ENCODE data around the gene RPL37. TPM values are rescaled to one million over a fixed set of nuclear protein-coding genes. Genes with fewer than 3 reads are reported as not detected.

Gene RPL37
- total and polyA plus RNA-seq, 2 donors (not counting 3 experiments of a cell fraction or from before 2014, with no cell fraction given), result 259 to 1,348 TPM

DNA sequence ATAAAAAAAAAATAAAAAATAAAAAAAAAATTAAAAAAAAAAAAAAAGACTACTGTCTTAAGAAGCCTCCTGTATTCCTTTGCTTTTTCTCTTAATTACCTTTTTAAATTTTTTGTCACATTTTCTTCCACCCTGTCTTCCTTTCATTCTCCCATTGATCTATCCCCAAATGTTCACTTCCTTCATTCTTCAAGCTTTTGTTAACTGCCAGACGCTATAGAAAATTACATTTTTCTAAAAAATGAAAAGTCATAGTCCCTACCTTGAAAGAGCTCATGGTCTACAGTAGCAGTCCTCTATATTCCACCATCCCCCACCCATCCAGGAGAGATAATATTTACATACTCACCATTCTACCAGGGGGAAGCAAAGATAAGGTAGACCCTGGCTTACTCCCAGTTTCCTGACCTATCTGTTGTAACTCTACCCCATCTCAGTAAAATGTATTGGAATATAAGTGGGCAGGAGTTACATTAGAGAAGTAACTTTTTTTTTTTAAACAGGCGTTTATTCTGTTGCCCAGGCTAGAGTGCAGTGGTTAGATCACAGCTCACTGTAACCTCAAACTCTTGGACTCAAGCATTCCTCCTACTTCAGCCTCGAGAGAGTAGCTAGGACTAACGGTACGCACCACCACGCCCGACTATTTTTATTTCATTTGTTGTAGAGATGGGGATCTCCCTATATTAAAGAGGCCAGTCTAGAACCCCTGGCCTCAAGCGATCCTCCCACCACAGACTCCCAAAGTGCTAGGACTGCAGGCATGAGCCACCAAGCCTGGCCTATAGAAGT is 33.1 kb downstream of the RPL37 start:
- Histone ChIP-seq H2AFZ (ENCODE audit: low read depth, low read length) (no peak overlapping the region), H3K4me2 (ENCODE audit: insufficient read depth, low read length) (no peak overlapping the region), H3K4me1 (ENCODE audit: control insufficient read depth, extremely low read depth, insufficient read depth, low read length) (peaks cover 12% of the 10 kb centered on the region), H3K9me1 (replicated peaks; ENCODE audit: control insufficient read depth, extremely low read depth, insufficient read depth, low read length) (no peaks in the 10 kb centered on the region), H4K20me1 (replicated peaks; ENCODE audit: control insufficient read depth, extremely low read depth, insufficient read depth, low read length) (no peaks in the 10 kb centered on the region), H3K9me3 (replicated peaks; ENCODE audit: control insufficient read depth, insufficient read depth, low read length) (no peaks in the 10 kb centered on the region), H3K36me3 (ENCODE audit: control insufficient read depth in 2 of 2, extremely low read depth in 1 of 2, insufficient read depth in 2 of 2, low read length in 2 of 2) (no peaks in the 10 kb centered on the region), H3K4me3 (replicated peaks in 1 of 3; ENCODE audit: insufficient read depth in 1 of 3, low read depth in 1 of 3, low read length in 3 of 3) (no peak overlapping the region), H3K79me2 (ENCODE audit: control insufficient read depth, insufficient read depth, low read length) (peaks cover 6% of the 10 kb centered on the region), H3K27me3 (ENCODE audit: control insufficient read depth in 2 of 2, insufficient read depth in 2 of 2, low read length in 2 of 2) (no peaks in the 10 kb centered on the region), H3K9ac (replicated peaks; ENCODE audit: extremely low read depth, insufficient read depth, low read length) (no peak overlapping the region), H3K27ac (ENCODE audit: insufficient read depth, low read depth, low read length) (no peak overlapping the region)
- POLR2A ChIA-PET, result no interaction called here
- FAIRE-seq, result no peak
- no peak for TF ChIP-seq JUN (IDR thresholded peaks at IDR 0.05; ENCODE audit: borderline replicate concordance, insufficient read depth, insufficient read length, low read depth)
- TF ChIP-seq, protein P1, sequence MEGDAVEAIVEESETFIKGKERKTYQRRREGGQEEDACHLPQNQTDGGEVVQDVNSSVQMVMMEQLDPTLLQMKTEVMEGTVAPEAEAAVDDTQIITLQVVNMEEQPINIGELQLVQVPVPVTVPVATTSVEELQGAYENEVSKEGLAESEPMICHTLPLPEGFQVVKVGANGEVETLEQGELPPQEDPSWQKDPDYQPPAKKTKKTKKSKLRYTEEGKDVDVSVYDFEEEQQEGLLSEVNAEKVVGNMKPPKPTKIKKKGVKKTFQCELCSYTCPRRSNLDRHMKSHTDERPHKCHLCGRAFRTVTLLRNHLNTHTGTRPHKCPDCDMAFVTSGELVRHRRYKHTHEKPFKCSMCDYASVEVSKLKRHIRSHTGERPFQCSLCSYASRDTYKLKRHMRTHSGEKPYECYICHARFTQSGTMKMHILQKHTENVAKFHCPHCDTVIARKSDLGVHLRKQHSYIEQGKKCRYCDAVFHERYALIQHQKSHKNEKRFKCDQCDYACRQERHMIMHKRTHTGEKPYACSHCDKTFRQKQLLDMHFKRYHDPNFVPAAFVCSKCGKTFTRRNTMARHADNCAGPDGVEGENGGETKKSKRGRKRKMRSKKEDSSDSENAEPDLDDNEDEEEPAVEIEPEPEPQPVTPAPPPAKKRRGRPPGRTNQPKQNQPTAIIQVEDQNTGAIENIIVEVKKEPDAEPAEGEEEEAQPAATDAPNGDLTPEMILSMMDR (IDR thresholded peaks at IDR 0.05; ENCODE audit: extremely low read depth in 1 of 2, insufficient read depth in 1 of 2, low read depth in 1 of 2, low read length in 2 of 2), result no peak
- dilution Hi-C loops (cut with MboI; ENCODE audit: extremely low pct_ligation_motif_present, low sequenced_read_pairs) (no loop called here), intact Hi-C loops (cut with micrococcal nuclease) (no loop called here)
- no peak for DNase-seq (ENCODE audit: low read depth, low spot score)
- CTCF ChIA-PET, result interaction anchor here (1.2 to 1.4 kb wide), 2 partner anchors 9 to 23 kb away, joined by 3 to 4 read pairs; no protein-coding TSS in a partner anchor
- BruUV-seq (replicated peaks), result no TSS peak

DNA sequence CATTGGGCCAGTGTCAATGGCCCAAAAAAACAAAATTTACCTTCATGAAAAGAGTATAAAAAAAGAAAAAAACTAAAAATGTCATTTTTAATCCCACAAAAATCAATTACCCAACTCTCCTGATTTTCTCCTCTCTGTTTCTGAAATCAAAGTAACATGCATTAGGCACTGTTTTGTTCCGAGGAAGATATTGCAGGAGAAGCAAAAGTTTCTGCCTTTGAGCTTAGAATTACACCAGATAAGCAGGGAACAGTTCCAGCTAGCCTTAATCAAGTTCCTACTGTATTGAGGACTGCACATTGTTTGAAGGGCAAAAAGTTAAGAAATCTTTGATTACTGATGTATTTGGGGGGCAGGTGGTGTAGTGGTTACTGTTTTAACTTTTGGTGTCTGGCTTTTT is 35.8 kb downstream of the RPL37 start:
- Histone ChIP-seq H3K27ac (ENCODE audit: insufficient read depth, low read depth, low read length) (no peak overlapping the region), H3K4me3 (replicated peaks in 1 of 3; ENCODE audit: insufficient read depth in 1 of 3, low read depth in 1 of 3, low read length in 3 of 3) (peak overlapping the region in 2 of 3 experiments; percentile 89 to 94), H3K9me3 (replicated peaks; ENCODE audit: control insufficient read depth, insufficient read depth, low read length) (no peaks in the 10 kb centered on the region), H4K20me1 (replicated peaks; ENCODE audit: control insufficient read depth, extremely low read depth, insufficient read depth, low read length) (no peaks in the 10 kb centered on the region), H3K36me3 (ENCODE audit: control insufficient read depth in 2 of 2, extremely low read depth in 1 of 2, insufficient read depth in 2 of 2, low read length in 2 of 2) (no peaks in the 10 kb centered on the region), H3K9ac (replicated peaks; ENCODE audit: extremely low read depth, insufficient read depth, low read length) (peak overlapping the region; percentile 89), H2AFZ (ENCODE audit: low read depth, low read length) (no peak overlapping the region), H3K9me1 (replicated peaks; ENCODE audit: control insufficient read depth, extremely low read depth, insufficient read depth, low read length) (no peaks in the 10 kb centered on the region), H3K27me3 (ENCODE audit: control insufficient read depth in 2 of 2, insufficient read depth in 2 of 2, low read length in 2 of 2) (no peaks in the 10 kb centered on the region), H3K79me2 (ENCODE audit: control insufficient read depth, insufficient read depth, low read length) (peaks cover 33% of the 10 kb centered on the region), H3K4me1 (ENCODE audit: control insufficient read depth, extremely low read depth, insufficient read depth, low read length) (peaks cover 19% of the 10 kb centered on the region), H3K4me2 (ENCODE audit: insufficient read depth, low read length) (peak overlapping the region; percentile 96)
- TF ChIP-seq EZH2 (IDR thresholded peaks at IDR 0.05; ENCODE audit: borderline replicate concordance, low read depth, low read length, severe bottlenecking) (no peak), MYC (IDR thresholded peaks at IDR 0.05; ENCODE audit: low read depth, low read length) (no peak)
- ChIA-PET CTCF (interaction anchor here (0.6 to 1.5 kb wide), 9 partner anchors 16 to 622 kb away, joined by 3 to 7 read pairs (median 3); no protein-coding TSS in a partner anchor), POLR2A (interaction anchor here (0.6 kb wide), 2 partner anchors 42 to 466 kb away, joined by 3 read pairs; no protein-coding TSS in a partner anchor)
- intact Hi-C loops (cut with micrococcal nuclease) (no loop called here), dilution Hi-C loops (cut with MboI; ENCODE audit: extremely low pct_ligation_motif_present, low sequenced_read_pairs) (no loop called here)
- FAIRE-seq (no peak), DNase-seq (ENCODE audit: low read depth, low spot score) (peak; percentile 12)
- BruUV-seq (replicated peaks), result no TSS peak
